ENCODE data around the gene PRSS2.

DNA sequence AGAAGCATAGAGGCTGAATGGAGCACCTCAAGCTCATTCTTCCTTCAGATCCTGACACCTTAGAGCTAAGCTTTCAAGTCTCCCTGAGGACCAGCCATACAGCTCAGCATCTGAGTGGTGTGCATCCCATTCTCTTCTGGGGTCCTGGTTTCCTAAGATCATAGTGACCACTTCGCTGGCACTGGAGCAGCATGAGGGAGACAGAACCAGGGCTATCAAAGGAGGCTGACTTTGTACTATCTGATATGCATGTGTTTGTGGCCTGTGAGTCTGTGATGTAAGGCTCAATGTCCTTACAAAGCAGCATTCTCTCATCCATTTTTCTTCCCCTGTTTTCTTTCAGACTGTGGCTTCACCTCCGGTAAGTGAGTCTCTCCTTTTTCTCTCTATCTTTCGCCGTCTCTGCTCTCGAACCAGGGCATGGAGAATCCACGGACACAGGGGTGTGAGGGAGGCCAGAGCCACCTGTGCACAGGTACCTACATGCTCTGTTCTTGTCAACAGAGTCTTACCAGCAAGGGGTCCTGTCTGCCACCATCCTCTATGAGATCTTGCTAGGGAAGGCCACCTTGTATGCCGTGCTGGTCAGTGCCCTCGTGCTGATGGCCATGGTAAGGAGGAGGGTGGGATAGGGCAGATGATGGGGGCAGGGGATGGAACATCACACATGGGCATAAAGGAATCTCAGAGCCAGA, 31.0 kb downstream of the PRSS2 start:
- TF ChIP-seq ZNF671 (CRISPR knock-in tag; IDR thresholded peaks at IDR 0.05) (no peak), JUN (CRISPR knock-in tag; IDR thresholded peaks at IDR 0.05) (no peak), FOXK1 (CRISPR knock-in tag; IDR thresholded peaks at IDR 0.05) (no peak), NR1H2 (CRISPR knock-in tag; IDR thresholded peaks at IDR 0.05) (no peak)
- TF ChIP-seq, protein P1, sequence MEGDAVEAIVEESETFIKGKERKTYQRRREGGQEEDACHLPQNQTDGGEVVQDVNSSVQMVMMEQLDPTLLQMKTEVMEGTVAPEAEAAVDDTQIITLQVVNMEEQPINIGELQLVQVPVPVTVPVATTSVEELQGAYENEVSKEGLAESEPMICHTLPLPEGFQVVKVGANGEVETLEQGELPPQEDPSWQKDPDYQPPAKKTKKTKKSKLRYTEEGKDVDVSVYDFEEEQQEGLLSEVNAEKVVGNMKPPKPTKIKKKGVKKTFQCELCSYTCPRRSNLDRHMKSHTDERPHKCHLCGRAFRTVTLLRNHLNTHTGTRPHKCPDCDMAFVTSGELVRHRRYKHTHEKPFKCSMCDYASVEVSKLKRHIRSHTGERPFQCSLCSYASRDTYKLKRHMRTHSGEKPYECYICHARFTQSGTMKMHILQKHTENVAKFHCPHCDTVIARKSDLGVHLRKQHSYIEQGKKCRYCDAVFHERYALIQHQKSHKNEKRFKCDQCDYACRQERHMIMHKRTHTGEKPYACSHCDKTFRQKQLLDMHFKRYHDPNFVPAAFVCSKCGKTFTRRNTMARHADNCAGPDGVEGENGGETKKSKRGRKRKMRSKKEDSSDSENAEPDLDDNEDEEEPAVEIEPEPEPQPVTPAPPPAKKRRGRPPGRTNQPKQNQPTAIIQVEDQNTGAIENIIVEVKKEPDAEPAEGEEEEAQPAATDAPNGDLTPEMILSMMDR (IDR thresholded peaks at IDR 0.05) = no peak
- TF ChIP-seq, protein P2, sequence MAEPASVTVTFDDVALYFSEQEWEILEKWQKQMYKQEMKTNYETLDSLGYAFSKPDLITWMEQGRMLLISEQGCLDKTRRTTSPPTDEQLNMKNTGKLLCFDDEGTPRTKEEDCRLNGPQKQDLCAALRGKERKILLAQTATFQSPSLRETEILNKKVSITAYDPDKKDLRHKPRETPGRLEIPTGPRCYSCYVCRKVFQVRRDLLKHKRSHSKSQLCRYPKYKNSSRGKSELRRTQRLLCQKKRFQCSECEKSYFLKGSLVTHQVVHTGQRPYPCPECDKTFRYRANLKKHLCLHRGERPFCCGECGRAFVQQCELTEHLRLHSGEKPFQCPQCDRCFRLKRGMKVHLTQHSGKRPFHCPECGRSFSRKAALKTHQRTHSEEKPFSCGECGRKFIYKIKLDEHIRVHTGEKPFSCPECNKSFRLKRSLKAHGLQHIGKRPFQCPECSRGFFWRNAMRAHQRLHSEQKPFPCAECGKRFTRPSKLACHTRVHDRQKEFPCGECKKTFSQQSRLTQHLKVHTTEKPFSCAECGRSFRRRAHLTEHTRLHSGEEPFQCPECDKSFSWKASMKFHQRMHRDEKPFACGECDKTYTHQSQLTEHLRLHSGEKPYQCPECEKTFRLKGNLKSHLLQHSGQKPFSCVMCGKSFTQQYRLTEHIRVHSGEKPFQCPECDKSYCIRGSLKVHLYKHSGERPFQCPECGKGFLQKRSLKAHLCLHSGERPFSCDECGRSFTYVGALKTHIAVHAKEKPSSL (CRISPR knock-in tag; conservative IDR thresholded peaks at IDR 0.05) = no peak
